Neutrophil (primary cell): ENCODE data around the gene MKRN2.
A peak's percentile ranks its signal among the peaks of the same experiment; 100 is the strongest.

ENCODE experiments used
- H3K27ac ChIP-seq: fragments of 200-600 bp; sonication (generic); 2 replicates; pipeline ENCODE4 v1.5.1; 2016; ENCODE audit warnings: mild to moderate bottlenecking, moderate library complexity
- H3K27me3 ChIP-seq: fragments of 200-600 bp; sonication (generic); 2 replicates; pipeline ENCODE4 v1.6.0; 2016; ENCODE audit warnings: mild to moderate bottlenecking
- H3K36me3 ChIP-seq: fragments of 200-600 bp; sonication (generic); 2 replicates; pipeline ENCODE4 v1.5.1; 2017
- H3K4me1 ChIP-seq, 2 experiments: fragments of 200-600 bp in 1 of 2; sonication (generic) in 1 of 2; 1 replicate in 1 of 2; 2 replicates in 1 of 2; pipeline versions ENCODE4 v1.5.1 to v1.6.1; 2013 to 2016; ENCODE audit warnings: low read depth in 1 of 2, low read length in 1 of 2, mild to moderate bottlenecking in 1 of 2, moderate library complexity in 1 of 2; ENCODE audit not compliant: control insufficient read depth in 1 of 2, insufficient read depth in 1 of 2
- H3K4me3 ChIP-seq, 2 experiments: fragments of 200-600 bp in 1 of 2; sonication (generic) in 1 of 2; 1 replicate in 1 of 2; 2 replicates in 1 of 2; pipeline ENCODE4 v1.5.1; 2013 to 2016; ENCODE audit warnings: low read depth in 1 of 2, low read length in 1 of 2, mild to moderate bottlenecking in 1 of 2, moderate library complexity in 1 of 2
- H3K9me3 ChIP-seq: fragments of 200-600 bp; sonication (generic); 2 replicates; pipeline ENCODE4 v1.5.1; 2016
- CTCF ChIP-seq: fragments of 200-600 bp; sonication (generic); IDR thresholded peaks from 2 replicates; pipeline ENCODE4 v1.5.1; 2016; ENCODE audit warnings: antibody characterized with exemption

MKRN2 gene

GRCh38 chr3:12612514-12613226 is 55.8 kb downstream of the MKRN2 start:
- Histone ChIP-seq H3K4me3 (no peak overlapping the region), H3K9me3 (no peaks in the 10 kb centered on the region), H3K27me3 (no peaks in the 10 kb centered on the region), H3K27ac (peak overlapping the region; percentile 85), H3K4me1 (peaks cover 18 to 38% of the 10 kb centered on the region in 2 experiments), H3K36me3 (peaks cover 94% of the 10 kb centered on the region)
- TF ChIP-seq CTCF = no peak

GRCh38 chr3:12613250-12613649 is 56.4 kb downstream of the MKRN2 start:
- Histone ChIP-seq H3K4me3 (no peak overlapping the region), H3K4me1 (peaks cover 18 to 38% of the 10 kb centered on the region in 2 experiments), H3K9me3 (no peaks in the 10 kb centered on the region), H3K27me3 (no peaks in the 10 kb centered on the region), H3K36me3 (peaks cover 94% of the 10 kb centered on the region), H3K27ac (peak overlapping the region; percentile 85)
- TF ChIP-seq CTCF = no peak

- Histone ChIP-seq H3K9me3 (no peaks in the 10 kb centered on the region), H3K36me3 (peaks cover 82% of the 10 kb centered on the region), H3K4me1 (peaks cover 18 to 41% of the 10 kb centered on the region in 2 experiments), H3K4me3 (peak overlapping the region in 1 of 2 experiments; percentile 22), H3K27ac (peak overlapping the region; percentile 85), H3K27me3 (no peaks in the 10 kb centered on the region)
- no peak for TF ChIP-seq CTCF
Observed at GRCh38 chr3:12615266-12615665, 58.4 kb downstream of the MKRN2 start.

GRCh38 chr3:12618426-12618825 is 61.5 kb downstream of the MKRN2 start:
- Histone ChIP-seq H3K4me1 (peaks cover 34 to 65% of the 10 kb centered on the region in 2 experiments), H3K4me3 (no peak overlapping the region), H3K36me3 (peaks cover 56% of the 10 kb centered on the region), H3K27me3 (no peaks in the 10 kb centered on the region), H3K9me3 (no peaks in the 10 kb centered on the region), H3K27ac (peak overlapping the region; percentile 47)
- no peak for TF ChIP-seq CTCF

- Histone ChIP-seq H3K27ac (peak overlapping the region; percentile 69), H3K4me1 (peaks cover 39 to 66% of the 10 kb centered on the region in 2 experiments), H3K36me3 (peaks cover 39% of the 10 kb centered on the region), H3K9me3 (no peaks in the 10 kb centered on the region), H3K27me3 (no peaks in the 10 kb centered on the region), H3K4me3 (no peak overlapping the region)
- no peak for TF ChIP-seq CTCF
Observed at GRCh38 chr3:12620305-12620704, 63.4 kb downstream of the MKRN2 start.
